Astrocyte of the hippocampus (primary cell): ENCODE data around the gene GLDN.

Experiments
- DNase-seq: peaks from one replicate; pipeline ENCODE4 v3.0.0; 2011; ENCODE audit warnings: low read depth, low spot score

Gene GLDN

DNA sequence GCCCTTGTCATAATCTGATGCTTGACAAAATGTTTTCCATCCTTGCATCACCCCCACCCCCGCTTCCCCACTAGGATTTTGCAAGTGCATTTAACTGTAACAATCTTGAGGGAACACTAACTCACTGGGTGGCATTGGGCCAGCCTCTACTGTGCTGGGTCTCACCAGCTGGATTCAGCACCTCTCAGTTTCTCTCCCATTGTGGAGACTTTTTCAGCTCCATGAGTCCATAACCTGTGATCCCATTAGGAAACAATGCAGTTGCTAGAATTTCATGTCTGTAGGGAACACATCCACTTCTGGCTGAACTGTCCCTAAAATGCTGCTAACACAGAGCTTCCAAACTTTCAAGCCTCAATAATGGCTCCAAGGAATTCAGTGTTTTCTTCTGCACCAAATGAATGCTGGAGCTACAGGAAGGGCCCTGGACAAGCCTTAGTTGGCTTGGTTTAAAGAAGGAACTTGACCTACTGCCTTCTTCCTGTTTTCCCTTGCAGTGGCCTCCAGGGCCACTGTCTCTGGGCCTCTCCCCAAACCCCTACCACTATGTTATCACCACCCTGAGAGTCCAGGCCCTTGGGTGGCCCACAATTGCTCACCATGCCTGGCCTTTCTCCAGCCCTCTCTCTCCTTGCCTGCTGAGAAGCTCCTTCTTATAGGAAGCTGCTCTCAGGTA lies 18.7 kb upstream of the GLDN start:
- DNase-seq = no peak

DNA sequence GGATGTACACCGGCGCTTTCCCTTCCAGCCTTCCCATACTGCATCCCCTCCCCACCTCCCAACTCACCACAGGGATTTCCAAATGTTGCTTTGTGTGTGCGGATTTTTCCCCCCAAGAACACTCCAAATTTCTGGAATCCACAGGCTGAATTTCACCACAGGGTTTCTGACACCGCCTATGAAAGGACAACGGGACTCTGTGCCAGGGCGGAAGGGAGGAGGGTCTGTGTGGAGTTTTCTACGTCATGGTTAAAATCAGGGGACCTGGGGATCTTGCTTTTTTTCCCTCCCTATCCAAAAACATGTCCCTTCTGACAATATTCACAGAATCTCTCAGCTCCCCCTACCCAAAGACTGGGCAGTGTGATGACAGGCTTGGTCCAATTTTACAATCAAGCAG lies 17.7 kb upstream of the GLDN start:
- no peak for DNase-seq

DNA sequence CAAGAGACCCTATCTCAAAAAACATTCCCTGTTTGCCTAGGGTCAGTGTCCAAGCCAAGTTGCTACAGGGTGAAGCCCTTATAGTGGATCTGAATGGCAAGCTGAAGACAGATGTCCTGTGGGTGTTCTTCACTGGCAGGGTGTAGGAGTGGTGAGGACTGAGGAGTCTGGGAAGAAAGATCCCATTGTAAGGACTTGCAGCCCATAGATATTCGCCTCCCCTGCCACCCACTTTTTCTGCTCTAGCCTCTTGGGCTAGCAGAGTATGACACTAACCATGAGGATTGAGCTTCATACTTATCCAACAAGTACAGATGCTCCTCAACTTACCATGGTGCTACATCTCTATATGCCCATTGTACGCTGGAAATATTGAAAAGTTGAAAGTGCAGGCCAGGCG lies 16.3 kb upstream of the GLDN start:
- no peak for DNase-seq

DNA sequence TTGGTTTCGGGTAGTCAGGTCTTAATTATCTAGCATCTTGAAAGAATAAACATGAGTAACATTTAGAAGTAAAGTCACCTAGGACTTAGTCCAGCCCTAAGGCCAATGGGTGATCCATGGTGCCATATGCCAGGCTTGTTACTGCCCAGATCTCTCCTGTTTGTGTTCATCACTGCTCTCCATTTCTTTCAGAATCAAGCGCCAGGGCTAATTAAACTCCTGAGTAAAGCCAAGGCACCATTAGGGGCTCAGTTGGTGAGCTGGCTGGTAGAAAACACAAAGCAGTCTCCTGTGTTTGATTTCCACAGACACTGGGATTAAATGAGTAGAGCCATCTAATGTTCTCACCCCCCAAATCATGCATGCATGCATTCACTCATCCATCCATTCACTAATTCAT lies 14.4 kb upstream of the GLDN start:
- DNase-seq = no peak

DNA sequence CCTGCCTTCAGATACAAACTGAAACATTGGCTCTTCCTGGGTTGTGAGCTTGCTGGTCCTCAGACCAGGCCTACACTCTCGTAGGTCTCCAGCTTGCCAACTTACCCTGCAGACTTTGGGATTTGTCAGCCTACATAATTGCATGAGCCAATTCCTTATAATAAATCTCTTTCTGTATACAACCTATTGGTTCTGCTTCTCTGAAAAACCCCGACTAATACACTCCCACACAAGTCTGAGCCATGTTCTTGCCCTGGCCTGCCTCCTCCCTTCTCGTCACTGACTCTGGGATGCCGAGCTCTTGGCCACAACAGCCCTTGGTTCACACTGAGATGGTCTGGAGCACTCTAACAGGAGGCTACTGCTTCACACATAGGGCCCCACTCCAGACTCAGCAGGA lies 12.5 kb upstream of the GLDN start:
- DNase-seq = no peak

DNA sequence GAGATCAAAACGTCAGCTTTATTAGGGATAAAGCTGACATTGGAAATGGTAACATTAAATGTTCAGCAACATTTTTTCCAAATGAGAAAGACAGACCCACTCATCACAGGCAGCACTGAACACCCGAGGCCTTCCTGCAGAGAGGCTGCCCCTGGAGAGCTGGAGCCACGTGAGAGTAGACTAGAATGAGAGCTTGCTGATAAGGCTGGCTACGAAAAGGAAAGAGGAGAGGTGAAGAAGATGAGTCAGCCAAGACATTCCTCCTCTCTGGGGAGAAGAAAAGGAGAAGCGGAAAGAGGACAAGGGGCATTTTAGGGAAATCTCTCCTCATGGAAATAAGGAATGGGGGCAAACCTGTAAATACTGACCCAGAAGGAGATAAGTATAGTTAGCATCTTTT lies 10.3 kb upstream of the GLDN start:
- DNase-seq = no peak

DNA sequence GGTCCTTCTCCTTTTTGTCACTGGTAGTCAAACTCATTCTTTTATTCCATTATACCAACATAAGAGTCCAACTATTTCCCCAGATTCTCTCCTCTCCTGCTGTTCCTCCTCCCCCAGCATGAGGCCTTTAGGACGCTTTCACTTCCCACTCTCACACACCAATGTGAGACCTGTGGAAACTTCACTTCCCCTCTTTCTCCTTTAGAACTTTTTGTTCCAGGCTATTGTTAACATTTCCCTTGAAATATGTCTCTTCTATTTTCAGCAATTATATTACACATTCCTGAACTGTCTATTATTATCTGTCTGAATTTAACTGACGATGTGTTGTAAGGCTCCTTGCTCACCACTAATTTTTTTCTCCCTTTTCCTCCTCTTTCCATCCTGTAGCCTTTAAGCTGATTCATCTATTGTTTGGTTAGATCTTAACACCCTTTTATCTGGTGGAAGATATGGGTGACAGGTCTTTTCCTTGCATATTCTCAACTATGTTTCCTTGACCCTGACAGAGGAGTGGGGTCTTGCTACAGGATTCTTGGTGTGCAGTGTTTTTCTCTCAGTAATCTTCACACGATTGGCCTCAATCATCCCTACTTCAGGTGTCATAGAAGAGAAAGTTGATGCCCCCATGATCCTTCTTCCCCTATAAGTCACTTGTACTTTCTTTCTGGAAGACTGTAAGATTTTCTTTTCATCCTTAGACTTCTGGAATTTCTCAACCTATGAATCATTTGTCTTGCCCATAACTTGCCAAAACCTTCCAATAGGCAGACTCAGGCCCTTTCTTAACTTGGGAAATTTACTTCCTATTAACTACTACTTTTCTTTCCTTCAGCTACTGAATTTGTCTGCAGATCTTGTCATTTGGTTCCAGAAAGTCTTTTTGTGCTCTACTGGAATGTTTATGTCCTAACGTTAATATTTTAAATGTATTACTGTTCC lies 9.0 kb upstream of the GLDN start:
- no peak for DNase-seq

DNA sequence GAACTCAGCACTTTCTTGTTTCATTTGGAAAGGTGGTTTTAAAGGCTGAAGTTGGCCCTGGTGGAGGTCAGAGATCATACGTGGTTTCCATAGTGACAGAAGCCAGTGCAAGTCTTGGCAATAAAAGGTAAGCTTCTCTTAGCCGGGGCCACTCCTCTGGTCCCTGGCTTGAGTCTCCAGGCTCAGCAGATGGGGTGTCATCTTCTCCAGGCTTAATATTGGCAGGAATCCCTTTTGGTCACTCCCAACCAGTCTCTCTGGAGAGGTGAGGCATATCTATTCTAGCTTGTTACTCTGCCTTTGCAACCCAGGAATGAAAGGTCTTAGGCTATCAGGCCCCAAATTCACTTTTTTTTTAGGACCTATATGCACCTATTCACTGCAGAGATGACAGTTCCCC lies 7.9 kb upstream of the GLDN start:
- no peak for DNase-seq

DNA sequence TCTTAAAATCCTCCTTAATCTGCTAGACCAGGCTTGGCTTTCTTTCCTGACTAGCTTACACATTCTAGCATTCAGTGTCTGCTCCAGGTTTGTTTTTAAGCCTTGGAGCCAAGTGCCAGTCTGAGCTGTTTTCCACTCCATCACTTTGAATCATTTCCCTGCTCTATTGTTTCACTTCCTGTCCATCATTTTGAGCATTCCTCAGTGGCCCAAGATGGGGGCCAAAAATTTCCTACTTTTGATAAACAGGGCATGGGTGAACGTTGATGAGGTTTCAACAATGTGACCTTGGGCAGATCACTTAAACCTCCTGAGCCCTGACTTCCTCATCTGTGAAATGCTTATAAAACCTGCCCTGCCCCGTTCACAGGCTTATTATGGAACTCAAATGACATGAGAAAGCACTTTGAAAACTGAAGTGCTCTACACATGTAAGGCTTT lies 7.4 kb upstream of the GLDN start:
- DNase-seq = no peak

DNA sequence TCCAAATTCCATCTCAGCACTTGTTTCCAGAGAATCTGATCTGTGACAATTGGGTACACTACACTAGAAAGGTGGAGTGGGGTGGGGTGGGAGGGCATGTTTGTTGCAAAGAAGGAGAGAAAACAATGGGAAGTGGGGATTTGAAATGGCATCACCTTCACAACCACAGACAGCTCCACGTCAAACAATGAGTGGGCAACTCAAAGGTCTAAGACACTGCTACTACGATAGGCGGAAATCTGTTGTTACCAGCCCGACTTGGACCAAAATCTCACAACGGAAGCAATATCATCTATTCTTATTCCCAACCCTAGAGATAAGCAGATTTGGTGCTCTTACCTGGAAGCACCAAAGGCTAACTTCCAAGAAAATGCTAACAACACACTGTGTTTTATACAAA lies 6.4 kb upstream of the GLDN start:
- no peak for DNase-seq

DNA sequence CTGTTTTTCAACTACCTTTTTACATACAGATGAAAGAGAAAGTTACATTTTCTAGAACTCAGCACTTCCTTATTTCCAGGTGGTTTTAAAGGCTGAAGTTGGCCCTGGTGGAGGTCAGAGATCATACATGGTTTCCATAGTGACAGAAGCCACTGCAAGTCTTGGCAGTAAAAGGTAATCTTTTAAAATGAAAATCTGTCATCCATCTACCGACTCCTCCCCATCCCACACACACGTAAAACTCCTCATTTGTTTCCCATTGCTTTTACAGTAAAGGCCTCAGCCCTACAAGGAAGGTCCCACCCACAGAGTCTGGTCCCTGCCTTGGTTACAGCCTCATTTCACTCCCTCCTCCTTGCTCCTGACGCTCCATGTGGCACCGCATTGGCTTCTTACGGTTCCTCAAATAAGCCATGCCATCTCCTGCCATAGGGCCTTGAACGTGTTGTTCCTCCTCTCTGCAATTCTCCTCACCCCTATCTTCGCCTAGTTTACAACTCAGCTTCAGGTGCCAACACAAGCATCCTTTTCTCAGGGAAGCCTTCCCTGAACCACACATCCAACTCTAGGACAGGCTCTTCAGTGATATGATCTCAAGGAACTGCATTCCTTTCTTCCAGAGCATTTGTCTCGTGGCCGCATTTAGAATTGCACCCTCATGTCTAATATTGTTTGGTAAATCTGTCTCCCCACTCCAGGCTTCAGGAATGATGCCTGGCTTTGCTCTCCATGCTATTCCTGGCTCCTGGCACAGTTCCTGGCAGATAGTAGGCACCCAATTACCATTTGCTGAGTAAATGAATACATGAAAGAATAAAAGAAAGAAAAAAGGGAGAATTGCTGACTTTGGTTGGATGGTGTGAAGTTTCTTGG lies 5.7 kb upstream of the GLDN start:
- no peak for DNase-seq

DNA sequence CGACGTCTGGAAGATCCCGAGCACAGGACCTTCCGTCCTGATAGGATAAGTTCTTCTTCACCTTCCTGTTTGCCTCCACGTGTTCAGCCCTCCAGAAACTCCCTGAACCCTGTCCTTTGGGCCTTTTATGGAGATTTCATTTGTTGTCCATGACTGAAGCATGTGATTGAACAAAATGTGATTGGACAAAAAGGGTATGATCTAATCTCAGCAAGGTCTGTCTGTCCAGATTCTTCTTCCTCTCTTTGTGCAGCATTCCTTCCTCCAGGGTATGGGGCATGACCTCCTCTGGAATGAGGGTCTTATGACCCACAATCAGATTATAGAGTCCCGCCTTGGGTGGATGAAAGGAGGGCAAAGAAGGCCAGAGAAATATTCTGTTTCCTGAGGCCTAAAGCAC lies 3.0 kb upstream of the GLDN start, which contains the start of gene CYP19A1:
Gene CYP19A1 (minus strand): TSS at position 101 of the 400 bp plus-strand sequence. CDS start 95,684 bp downstream, outside the sequence.
- DNase-seq = no peak

DNA sequence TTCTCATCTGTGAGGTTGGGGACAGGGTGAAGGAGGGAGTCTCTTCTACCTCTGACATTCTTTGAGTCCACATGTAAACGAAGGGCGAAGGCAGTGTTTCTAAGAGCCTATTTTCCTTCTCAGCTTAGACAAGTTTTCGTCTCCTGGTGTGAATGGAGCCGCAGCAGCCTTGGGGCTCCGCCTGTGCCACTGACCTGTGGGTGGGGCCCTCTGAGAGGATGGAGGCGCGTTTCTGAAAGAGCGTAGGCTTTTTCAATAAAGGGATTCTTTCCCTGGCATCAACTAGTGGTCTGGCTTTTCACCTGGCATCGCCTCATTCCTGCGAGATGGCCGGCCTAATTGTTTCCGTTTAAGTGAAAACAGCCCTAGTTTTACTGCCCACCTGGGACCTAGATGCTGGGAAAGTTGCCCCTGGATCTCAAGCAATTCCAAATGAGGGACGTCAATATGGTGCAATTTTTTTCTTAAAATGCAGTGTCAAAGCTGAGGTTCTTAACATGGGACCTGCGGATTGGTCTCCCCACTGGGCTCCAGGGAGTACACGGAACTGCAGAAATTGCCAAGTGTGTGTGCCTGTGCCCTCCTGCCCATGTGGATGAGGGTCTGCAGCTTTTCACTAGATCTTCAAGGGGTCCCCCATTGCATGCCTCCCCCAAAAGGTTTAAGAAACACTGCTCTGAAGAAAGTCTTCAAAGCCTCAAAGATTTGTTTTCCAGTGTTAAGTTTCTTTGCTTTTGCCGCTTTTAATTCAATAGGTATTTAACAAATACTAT lies 958 bp downstream of the GLDN start:
- no peak for DNase-seq

DNA sequence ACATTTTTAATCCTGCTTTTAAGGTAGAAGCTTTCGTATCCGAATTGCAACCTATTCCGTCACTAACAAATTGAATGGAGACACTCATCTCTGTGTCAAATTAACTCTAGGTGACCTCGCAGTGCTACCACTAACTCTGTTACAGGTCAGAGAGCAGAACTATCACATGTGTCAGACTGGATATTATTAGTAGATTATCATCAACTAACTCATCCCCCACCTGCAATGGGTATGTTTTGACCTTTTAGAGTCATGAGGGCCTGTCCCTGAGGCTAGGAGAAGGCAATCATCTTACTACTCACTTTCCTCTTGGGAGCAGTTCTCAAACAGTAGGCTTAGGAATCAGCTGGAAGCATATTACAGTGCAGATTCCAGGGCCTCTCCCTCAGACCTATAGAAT lies 2.0 kb downstream of the GLDN start:
- DNase-seq = no peak

DNA sequence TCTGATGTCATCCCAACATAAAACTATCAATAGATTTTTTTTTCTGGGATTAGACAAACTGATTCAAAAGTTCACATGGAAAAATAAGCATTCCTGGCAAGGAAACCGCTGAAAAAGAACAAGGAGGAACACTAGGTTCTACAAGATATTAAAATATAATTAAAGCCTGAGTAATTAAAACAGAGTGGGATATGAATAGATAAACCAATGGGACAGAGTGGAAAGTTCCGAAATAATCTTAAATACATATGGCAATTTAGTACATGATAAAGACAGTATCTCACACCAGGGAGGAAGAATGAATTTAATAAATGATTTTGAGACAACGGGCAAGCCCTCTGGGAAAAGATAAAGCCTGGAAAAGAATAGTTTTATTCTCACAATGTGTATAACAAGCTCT lies 4.7 kb downstream of the GLDN start:
- DNase-seq = no peak

DNA sequence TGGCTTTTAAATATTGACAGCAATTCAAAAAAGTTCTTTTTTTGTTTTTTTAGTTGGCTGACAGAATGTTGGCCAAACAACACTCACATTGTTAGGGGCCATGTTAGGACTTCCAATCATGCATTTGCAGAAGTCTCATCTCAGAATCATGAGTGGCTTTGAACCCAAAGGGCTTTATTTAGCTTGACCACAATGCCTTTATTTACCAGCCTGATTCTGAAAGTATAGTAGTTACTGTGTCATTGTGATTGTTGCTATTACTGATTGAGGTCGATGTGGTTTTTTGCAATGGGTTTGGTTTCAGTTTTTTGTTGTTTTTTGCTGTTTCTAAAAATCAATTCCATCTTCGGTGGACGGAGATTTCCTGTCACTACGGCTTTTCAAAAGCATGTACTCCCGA lies 7.2 kb downstream of the GLDN start:
- peak; percentile 20 for DNase-seq

DNA sequence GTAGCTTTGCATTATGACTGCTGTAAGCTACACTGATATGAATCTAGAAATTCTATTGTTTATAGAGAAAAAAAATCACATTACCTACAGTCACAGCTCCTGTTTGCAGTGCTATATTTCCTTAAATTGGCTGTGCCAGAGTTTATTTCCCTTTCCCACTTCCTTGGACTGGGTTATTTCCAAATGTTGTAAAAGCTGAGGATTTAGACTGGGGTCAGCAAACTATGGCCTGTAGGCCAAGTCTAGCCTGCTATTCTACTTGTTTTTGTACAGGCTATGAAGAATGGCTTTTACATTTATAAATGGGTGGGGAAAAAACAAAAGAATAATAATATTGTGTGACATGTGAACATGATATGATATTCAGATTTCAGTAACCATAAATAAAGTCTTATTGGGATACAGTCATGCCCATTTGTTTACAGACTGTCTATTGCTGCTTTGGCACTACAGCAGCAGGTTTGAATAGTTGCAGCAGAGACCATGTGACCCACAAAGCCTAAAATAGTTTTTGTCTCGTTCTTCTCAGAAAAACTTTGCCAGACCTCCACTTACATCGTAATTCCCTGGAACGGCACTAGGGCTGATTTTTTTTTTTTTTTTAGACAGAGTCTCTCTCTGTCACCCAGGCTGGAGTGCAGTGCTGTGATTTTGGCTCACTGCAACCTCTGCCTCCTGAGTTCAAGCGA lies 7.8 kb downstream of the GLDN start:
- DNase-seq = no peak

DNA sequence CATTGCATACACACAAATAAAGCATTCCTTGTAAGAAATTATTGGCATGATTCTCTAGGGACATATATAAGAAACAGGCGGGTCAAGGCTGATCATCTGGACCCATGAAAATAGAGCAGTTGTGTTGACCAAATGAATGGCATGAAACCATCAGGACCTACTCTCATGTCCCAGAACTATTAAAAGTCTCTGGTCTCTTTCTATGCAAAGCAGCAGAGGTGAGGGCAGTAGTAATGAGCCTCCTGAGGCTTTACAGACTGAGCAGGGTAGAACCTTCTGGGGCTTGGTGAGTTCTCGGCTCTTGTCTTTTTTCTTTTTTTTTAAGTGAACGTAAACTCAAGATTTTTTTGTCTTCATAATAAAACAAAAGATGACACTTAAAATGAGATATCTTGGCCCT lies 9.3 kb downstream of the GLDN start:
- no peak for DNase-seq

DNA sequence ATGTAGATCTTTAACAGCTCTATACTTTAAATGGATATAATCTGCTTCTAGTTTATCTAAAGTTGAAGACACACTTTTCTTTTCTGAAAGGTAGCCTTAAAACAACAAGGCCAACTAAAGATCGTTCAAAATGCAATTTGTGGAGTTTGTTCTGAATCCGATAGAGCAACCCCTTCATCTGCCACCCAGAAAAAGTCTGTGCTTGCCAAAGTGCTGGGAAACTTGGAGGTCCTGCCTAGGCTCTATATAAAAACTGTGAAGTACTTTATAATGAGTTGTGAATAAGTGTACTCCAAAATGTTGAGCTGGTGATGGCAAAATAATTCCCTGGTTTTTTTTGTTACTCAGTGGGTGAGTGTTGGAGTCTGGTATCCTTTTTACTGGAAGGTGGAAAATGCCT lies 12.5 kb downstream of the GLDN start:
- no peak for DNase-seq

DNA sequence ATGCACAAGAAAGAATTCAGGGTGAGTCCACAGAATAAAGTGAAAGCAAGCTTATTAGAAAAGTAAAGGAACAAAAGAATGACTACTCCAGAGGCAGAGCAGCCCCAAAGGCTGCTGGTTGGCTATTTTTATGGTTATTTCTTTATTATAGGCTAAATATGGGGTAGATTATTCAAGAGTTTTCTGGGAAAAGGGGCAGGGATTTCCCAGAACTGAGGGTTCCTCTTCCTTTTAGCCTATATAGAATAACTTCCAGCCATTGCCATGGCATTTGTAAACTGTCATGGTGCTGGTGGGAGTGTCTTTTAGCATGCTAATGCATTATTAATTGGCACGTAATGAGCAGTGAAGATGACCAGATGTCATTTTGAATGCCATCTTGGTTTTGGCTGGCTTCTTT lies 13.6 kb downstream of the GLDN start:
- DNase-seq = no peak

DNA sequence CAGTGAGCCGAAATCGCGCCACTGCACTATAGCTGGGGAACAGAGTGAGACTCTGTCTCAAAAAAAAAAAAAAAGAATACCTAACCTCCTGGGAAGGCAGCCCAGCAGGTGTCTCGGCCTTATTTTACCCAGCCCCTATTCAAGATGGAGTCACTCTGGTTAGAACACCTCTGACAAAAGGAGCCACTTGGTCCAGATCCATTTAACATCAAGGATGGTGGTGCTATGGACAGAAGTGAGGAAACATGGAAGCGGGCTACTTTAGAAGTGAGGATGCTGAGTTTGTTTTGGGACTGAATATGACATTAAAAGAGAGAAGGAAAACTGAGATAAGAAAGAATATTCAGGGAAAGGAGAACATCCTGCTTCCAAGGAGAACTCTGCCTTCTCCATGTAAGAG lies 14.7 kb downstream of the GLDN start:
- no peak for DNase-seq
